GM19372 (cell line): Measurements from ENCODE around the gene CREBBP.

Source experiments
- ATAC-seq: cut with Tn5 transposase; IDR thresholded peaks from one replicate; pipeline ENCODE4 v1.9.1; 2021; ENCODE audit warnings: mild to moderate bottlenecking, low read depth, moderate library complexity; ENCODE audit not compliant: unreplicated experiment

CREBBP gene

DNA sequence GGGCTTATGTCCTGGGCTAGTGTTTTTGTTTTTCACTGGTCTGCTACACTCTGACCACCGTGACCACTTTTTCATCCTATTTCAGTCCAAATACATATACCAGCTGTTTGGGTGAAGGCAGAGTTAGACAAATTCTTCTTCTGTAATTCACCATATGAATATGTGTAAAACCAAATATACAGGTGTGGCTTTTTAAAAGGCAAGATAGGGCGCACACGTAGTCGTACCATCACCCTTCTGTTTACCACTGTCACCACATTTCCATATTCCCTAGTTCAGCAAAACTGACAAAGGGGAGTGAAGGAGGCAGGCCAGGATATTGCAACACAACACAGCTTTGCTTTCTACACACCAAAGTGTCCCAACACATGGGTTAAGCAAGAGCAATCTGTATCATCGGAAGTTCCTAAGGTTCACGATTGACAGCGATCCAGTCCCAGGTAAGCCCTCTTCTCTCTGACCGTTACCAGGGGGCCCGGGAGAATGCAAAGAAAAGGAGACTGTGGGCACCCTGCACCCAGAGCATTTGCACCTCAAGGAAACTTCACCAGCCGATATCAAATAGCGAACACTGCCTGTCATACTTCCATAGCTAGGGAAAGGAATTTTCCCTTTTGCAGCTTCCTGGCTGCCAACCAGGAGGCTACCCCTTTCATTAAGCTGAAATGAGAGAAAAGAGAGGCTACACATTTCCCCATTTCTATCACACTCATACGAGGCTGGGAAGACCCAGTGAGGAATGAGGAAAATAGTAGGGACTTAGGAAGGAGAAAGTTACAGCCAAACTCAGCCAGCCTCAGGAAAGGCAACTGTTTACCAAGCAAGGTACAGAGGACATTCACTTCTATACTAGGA lies 23.1 kb downstream of the CREBBP start:
- ATAC-seq = no peak

DNA sequence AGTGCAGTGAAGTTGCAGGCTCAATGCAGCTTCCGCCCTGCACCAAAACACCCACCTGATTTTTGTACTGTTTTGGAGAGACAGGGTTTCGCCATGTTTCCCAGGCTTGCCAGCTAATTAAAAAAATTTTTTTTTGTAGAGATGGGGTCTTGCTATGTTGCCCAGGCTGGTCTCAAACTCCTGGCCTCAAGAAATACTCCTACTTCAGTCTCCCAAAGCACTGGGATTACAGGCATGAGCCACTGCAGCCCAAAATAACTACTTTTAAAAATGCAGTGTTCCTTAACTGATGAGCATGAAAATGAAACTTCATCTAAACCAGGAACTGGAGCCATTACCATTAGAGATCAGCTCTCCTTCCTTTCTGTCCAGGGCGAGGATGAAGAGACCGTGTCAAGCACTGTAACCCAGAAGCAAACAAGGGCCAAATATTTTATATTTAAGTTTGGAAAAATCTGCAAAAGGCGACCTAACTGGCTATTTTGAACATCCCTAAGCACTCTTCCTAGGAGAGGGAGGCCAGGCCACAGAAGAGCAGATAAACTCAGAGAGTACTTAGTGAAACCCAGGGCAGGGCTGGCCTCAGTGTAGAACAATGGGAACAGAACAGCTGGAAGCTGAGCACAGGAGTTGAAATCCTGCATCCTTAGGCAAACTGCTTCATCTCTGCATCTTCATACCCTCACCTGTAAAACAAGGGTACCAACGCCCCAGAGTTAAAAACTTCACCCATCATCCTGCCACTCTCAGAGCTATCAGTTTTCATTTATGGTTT lies 24.0 kb downstream of the CREBBP start:
- no peak for ATAC-seq

DNA sequence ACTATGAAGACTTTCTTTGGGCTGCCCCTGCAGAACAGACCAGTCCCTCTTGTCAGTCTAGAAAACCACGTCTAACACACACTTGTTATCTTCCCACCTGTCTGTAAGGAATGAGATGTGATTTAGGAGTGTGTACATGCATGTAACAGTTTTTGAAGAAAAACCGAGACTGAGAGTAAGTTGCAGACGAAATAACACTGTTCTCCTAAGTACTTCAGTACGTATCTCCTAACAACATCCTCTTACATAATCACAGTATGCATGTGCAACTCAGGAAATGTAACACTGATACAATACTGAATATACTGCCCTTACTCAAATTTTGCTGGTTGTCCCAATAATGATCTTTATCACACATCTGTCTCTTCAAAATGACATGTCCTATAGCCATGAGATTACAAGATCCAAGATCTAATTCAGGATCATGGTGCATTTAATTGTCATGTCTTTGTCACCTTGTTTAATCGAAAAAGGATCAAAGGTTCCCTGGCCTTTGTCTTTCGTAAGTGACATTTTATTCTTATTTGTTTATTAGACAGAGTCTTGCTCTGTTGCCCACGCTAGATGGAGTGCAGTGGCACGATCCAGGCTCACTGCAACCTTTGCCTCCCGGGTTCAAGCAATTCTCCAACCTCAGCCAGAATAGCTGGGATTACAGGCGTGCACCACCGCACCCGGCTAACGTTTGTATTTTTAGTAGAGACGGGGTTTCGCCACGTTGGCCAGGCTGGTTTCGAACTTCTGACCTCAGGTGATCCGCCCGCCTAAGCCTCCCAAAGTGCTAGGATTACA lies 25.6 kb downstream of the CREBBP start:
- ATAC-seq = no peak

DNA sequence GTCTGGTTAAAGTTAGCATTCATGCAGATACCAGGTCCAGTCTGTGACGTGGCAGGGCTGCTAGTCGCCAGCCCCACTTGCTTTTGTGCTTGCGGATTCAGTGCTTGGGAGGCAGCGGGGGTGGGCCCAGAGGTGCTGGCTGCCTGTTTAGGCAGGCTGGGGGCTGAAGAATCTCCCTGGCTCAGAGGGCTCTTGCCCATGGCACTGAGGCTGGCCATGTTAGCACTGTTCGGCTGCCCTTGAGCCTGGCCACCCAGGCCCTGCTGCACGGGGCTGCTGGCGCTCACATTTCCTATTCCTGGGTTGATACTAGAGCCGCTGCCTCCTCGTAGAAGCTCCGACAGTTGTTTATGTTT lies 30.0 kb downstream of the CREBBP start:
- ATAC-seq = no peak

DNA sequence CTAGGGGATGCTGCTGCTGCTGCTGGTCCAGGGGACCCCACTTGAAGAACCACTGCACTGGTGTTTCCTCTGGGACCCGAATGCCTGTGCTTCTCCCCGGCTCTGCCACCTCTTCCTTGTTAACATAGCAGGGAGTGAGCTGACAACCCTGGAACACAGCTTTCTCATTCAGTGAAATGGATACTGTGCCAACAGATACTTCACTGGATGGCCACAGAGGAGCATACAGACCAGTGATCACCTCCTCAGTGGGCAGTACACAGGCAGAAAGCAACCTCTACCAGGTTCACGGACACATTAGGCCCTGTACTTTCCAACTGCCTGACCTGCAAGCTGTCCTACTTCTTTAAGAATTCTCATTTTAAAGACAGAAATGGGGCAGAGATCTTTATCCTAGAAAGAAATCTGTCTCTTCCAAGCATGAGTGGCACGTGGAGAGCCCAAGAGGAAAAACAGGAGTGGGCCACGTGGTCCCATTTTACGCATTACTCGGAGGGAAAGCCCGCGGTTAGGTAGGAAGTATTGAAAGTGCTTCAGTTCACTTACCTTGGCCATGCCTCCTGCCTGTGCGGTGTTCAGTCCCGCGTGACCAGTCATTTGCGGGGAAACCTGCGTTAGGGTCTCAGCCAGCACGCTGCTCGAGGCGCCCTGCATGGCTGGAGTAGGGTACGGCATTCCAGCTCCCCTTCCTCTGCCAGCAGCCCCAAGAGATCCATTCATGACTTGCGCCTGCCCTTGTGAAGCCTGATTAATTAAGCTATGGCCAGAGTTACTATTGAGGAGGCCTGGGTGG lies 30.6 kb downstream of the CREBBP start:
- no peak for ATAC-seq

DNA sequence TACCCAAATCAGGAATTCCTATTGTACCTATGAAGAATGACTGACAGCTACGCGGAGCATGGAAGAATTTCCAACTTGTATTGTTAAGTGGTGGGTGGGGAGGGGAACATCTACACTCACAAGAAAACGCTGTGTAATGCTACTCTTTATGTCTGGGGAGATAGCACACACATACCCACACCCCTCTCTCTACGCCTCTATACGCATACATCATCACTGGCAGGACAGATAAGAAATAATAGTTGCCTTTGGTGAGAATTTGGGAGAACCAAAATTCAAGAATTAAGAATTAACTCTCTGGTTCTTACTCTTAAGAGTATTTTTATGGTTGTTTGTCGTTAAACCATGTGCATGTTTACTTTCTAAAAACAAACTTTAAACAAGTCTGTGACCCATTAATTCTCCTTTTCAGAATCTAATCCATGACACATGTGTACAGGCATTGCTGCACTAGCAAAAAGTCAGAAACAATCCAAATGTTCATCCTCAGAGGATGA lies 33.9 kb downstream of the CREBBP start:
- ATAC-seq = no peak

DNA sequence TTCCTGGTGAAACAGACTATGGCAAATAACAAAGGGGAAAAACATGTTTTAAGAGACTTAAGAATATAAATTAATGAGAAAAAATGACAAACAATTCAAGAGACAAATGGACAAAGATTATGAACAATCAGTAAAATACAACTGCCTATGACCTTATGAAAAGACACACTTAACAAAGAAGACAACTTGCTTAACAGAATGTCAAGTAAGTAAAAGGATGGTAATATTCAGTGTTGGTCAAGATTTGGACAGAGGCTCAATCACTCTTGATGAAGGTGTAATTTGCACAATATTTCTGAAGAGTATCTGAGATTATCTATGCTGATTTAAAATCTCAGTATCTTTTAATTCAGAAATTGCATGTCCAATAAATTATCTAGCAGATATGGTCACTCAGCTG lies 34.4 kb downstream of the CREBBP start:
- no peak for ATAC-seq

DNA sequence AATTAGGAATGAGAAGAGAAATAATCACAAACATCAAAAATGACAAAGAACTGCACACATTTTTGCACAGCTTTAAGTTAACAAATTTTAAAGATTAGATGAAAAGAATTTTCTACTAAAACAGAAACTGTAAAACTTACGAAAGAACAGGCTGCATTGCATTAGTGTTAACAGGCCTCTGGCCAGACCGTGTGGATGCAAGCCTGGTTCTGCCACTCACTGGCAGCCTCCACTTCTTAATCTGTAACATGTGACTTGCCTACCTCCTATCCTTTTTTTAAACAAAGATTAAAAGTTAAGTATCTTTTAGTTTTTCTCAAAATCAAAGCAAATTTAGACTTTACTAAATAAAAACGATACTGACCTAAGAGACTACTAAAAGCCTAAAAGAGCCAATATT lies 37.5 kb downstream of the CREBBP start:
- no peak for ATAC-seq

DNA sequence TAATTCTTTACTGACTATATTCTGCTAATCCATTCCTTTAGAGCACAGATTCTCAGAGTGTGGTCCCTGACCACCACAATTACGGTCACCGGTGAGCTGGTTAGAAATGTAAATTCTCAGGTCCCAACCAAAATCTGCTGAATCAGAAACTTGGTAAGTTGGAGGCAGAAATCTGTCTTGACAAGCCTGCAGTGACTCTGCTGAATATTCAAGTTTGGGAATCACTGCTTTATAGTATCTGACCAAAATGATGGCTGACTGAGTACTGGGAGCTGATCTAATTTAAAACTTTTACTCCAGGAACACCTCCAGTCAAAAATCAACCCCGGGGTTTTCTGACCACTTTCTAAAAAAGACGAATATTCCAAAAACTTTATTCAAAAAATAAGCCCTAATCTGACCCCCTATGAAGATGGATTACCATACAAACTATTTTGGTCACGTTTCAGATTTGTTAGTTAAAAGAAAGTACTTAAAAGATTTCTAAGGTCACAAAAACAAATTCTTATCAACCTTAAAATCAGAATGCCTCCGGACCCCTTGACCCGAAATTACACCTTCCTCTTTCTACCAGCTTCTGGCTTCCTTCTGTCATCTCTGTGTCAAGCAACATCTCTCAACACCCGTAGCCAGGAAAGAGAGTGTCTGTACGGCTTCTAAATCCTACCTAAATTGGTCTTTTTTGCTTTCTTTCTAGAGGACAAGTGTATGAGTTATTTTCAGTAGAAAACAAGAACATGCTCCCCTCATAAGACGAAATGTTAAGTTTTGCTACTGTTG lies 38.6 kb downstream of the CREBBP start:
- ATAC-seq = no peak

DNA sequence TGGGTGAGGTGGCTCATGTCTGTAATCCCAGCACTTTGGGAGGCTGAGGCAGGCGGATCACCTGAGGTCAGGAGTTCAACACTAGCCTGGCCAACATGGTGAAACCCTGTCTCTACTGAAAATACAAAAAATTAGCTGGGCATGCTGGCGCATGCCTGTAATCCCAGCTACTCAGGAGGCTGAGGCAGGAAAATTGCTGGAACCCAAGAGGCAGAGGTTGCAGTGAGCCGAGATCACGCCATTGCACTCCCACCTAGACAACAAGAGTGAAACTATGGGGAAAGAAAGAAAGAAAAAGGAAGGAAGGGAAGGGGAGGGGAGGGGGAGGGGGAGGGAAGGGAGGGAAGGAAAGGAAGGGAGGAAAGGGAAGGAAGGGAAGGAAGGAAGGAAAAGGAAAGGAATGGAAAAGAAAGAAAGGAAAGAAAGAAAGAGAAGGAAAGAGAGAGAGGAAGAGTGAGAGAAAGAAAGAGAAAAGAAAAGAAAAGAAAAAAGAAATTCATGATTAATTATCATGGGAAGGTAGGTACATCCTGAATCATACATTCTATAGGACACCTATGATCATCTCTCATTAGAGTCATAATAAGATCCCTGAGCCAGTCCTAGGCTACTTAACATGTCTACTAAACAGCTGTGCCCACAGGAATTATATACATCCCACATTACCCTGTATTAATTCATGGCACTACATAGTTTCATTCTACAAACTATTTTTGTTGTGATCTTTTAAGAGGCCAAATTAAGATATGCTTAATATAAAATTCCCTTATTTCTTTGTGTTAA lies 40.9 kb downstream of the CREBBP start:
- ATAC-seq = no peak

DNA sequence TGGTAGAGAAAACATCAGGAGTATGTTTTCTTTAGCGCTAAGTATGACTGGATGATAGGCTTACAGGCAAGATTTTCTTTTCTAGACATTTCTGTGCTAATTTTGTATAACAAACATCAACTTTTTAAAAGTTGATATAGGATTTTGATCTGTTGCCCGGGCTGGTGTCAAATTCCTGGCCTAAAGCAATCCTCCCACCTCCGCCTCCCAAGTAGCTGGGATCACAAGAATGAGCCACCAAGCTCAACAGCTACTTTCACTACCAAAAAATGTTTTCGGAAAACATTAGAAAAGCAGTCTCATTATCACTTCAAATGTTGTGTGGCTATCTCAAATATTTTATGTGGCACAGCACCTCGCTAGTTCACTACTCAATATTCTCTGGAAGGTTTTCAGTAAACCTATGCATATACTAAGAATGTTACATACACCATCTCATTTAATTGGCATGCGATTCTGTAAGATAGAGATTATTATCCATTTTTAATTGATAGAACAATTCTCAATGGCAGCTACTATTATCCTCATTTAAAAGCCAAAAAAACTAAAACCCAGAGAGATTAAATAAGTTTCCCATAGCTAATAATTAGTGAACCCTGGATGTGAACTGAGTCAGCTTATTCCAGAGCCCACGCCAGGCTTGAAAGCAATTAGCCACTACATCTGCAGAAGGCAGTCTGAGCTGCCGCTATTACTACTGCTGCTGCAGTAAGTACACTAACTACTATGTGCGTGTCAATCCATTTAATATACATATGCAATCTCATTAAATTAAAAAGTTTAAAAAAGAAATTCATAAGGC lies 41.7 kb downstream of the CREBBP start:
- no peak for ATAC-seq

DNA sequence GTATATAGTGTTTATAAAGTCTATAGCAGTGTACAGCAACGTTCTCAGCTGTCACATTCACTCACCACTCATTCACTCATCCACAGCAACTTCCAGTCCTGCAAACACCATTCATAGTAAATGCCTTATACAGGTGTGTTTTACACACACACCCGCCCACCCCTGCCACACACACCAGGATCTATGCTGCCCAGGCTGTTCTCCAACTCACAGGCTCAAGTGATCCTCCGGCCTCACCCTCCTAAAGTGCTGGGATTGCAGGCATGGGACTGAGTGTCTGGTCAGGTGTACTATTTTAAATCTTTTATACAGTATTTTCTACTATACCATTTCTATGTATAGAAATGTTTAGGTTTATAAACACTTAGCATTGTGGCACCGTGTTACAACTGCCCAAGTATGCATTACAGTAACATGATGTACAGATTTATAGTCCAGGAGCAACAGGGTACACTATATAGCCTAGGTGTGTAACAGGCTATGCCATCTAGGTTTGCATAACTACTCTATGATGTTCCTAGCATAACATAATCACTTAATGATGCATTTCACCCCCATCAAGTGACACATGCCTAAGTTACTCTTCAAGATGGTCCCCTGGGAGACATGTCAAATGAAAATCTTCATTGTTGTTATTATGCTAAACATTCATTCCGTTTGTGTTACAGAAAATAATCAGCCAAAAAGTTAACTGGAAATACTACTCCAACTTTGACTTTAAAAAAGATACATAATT lies 42.5 kb downstream of the CREBBP start:
- no peak for ATAC-seq

DNA sequence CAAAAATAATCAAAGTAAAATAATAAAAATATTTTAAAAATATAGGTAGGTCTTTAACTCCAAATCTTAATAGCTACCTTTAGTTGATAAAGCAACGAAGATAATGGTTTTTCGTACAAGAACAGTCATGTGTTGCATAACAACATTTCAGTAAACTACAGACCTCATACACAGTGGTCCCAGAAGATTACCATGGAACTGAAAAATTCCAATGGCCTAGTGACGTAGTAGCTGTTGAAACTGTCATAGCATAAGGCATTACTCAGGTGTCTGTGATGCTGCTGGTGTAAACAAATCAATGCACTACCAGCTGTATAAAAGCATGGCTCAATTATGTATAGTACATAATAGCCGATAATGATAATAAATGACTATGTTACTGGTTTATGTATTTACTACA lies 43.9 kb downstream of the CREBBP start:
- ATAC-seq = no peak

DNA sequence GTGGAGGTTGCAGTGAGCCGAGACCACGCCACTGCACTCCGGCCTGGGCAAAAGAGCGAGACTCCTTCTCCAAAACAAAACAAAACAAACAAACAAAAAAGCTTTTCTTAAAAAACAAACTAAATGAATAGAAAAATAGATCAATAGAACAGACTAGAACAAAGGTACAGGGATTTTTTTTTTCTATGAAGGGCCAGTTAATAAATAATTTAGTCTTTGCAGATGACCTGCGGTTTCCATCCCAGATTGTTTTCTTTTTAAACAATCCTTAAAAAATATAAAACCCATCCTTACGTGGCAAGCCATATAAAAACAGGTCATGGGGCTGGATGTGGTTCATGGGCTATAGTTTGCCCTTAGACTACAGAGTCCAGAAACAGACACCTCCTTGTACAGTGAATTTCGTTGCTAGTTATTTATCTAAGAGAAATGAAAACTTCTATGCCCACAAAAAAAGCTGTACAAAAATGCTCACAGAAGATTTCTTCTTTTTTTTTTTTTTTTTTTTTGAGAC lies 45.4 kb downstream of the CREBBP start:
- no peak for ATAC-seq

DNA sequence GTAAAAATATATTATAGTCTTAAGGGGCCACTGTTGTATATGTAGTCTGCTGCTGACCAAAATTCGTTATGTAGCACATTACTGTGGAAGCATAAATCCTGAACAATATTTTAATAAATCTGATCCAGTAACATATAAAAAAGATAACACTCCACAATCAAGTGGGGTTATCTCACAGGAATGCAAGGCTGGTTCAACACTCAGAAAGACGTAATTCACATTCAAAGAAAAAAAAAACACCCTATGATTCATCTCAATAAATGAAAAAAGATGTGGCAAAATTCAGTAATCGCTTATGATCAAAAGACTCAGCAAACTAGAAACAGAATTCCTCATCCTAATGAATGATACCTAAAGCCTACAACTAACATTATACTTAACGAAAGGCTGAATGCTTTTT lies 47.8 kb downstream of the CREBBP start:
- no peak for ATAC-seq

DNA sequence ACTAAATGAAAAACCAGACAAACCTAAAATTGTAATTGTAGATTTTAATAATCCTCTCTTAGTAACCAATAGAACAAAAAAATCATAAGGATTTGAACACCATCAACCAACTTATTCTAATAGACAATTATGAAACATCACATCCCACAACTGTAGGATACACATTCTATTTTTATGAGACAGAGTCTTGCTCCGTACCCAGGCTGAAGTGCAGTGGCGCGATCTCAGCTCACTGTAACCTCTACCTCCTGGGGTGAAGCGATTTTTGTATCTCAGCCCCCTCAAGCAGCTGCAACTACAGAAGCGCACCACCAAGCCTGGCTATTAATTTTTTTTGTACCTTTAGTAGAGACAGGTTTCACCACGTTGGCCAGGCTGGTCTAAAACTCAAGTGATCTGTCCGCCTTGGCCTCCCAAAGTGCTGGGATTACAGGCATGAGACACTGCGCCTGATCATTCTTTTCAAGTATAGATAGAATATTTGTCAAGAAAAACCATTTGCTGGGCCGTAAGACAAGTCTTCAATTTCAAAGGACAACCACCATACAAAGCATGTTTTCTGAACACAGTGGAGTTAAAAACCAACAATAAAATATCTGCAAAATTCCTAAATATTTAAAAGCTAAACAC lies 49.8 kb downstream of the CREBBP start:
- ATAC-seq = no peak
